GM23248 (cell line): ENCODE results near the gene PLEKHA5.

Experiments
- EZH2 ChIP-seq: fragments of 200-600 bp; sonication (generic); IDR thresholded peaks from 2 replicates; pipeline ENCODE4 v1.6.1; 2018; ENCODE audit warnings: antibody characterized with exemption, mild to moderate bottlenecking; ENCODE audit not compliant: insufficient read depth, poor library complexity, severe bottlenecking
- EZH2phosphoT487 ChIP-seq: fragments of 200-600 bp; sonication (generic); IDR thresholded peaks from 2 replicates; pipeline ENCODE4 v1.6.1; 2018; ENCODE audit warnings: antibody characterized with exemption, moderate library complexity, mild to moderate bottlenecking, low read depth; ENCODE audit not compliant: insufficient read depth

GRCh38 chr12:19131025-19131444, 1.5 kb downstream of the PLEKHA5 start:
- no peak for TF ChIP-seq EZH2
- TF ChIP-seq EZH2phosphoT487, result no peak
